WTC11 (cell line): Measurements from ENCODE around the gene TBCCD1. TPM values are rescaled to one million over a fixed set of nuclear protein-coding genes. Genes with fewer than 3 reads are reported as not detected.

Source experiments
- ATAC-seq: fragments of 200-7000 bp; cut with Tn5 transposase; 2 replicates; pipeline ENCODE4 v1.10.0; 2021; ENCODE audit warnings: mild to moderate bottlenecking, moderate library complexity
- CTCF ChIA-PET: fragments of 300-600 bp; sonication (Branson Sonifier 250); formaldehyde crosslinking; loops from one replicate; lab custom pipeline; 2021; ENCODE audit warnings: antibody characterized with exemption; lab: Charles Lee
- POLR2A ChIA-PET: fragments of 350-600 bp; sonication (Branson Sonifier 250); formaldehyde crosslinking; loops from one replicate; lab custom pipeline; 2021; ENCODE audit warnings: antibody characterized with exemption; lab: Charles Lee
- DNase-seq: peaks from one replicate; pipeline ENCODE4 v3.0.0; 2021; ENCODE audit warnings: low spot score
- H3K27ac Mint-ChIP-seq: 2 replicates; pipeline ENCODE4 v1.8.0; 2021; ENCODE audit warnings: mixed read lengths
- H3K27me3 Mint-ChIP-seq: 2 replicates; pipeline ENCODE4 v1.8.0; 2021; ENCODE audit warnings: low read depth, mild to moderate bottlenecking, moderate library complexity, mixed read lengths
- H3K36me3 Mint-ChIP-seq: 2 replicates; pipeline ENCODE4 v1.8.0; 2021; ENCODE audit warnings: mixed read lengths
- H3K4me1 Mint-ChIP-seq: 2 replicates; pipeline ENCODE4 v1.8.0; 2022; ENCODE audit warnings: mixed read lengths
- H3K4me3 Mint-ChIP-seq: 2 replicates; pipeline ENCODE4 v1.8.0; 2021; ENCODE audit warnings: mild to moderate bottlenecking, moderate library complexity, mixed read lengths
- H3K9me3 Mint-ChIP-seq: 2 replicates; pipeline ENCODE4 v1.8.0; 2021; ENCODE audit warnings: mixed read lengths
- ATF3 ChIP-seq: sonication (generic); formaldehyde crosslinking; conservative IDR thresholded peaks from 2 replicates; pipeline ENCODE4 v1.8.1; 2022; ENCODE audit warnings: mild to moderate bottlenecking, missing genetic modification reagents
- ATF6 ChIP-seq: sonication (generic); formaldehyde crosslinking; IDR thresholded peaks from 2 replicates; pipeline ENCODE4 v1.8.1; 2023; ENCODE audit warnings: mild to moderate bottlenecking, missing genetic modification reagents
- CTCF ChIP-seq: fragments of 200-600 bp; IDR thresholded peaks from 2 replicates; pipeline ENCODE4 v1.8.0; 2022; ENCODE audit warnings: antibody characterized with exemption
- GTF2I ChIP-seq: fragments of 250-450 bp; sonication (Bioruptor Pico); conservative IDR thresholded peaks from 2 replicates; pipeline ENCODE4 v1.4.0; 2021; ENCODE audit warnings: mild to moderate bottlenecking
- JUN ChIP-seq: sonication (generic); formaldehyde crosslinking; IDR thresholded peaks from 2 replicates; pipeline ENCODE4 v1.8.0; 2023; ENCODE audit warnings: mild to moderate bottlenecking, missing genetic modification reagents
- OVOL2 ChIP-seq: fragments of 250-450 bp; sonication (Bioruptor Pico); IDR thresholded peaks from 2 replicates; pipeline ENCODE4 v1.9.0; 2021; ENCODE audit warnings: mild to moderate bottlenecking, borderline replicate concordance
- RORB ChIP-seq: fragments of 250-450 bp; sonication (Bioruptor Pico); IDR thresholded peaks from 2 replicates; pipeline ENCODE4 v1.9.0; 2021; ENCODE audit warnings: mild to moderate bottlenecking
- TCF7 ChIP-seq: sonication (generic); formaldehyde crosslinking; IDR thresholded peaks from 2 replicates; pipeline ENCODE4 v1.8.0; 2022; ENCODE audit warnings: mild to moderate bottlenecking, low read depth, missing genetic modification reagents, moderate library complexity
- USF2 ChIP-seq: sonication (generic); formaldehyde crosslinking; IDR thresholded peaks from 2 replicates; pipeline ENCODE4 v1.8.1; 2023; ENCODE audit warnings: mild to moderate bottlenecking, missing genetic modification reagents, moderate library complexity
- ZMAT4 ChIP-seq: fragments of 250-450 bp; sonication (Bioruptor Pico); IDR thresholded peaks from 2 replicates; pipeline ENCODE4 v1.9.0; 2021; ENCODE audit warnings: mild to moderate bottlenecking
- ZNF138 ChIP-seq: sonication (generic); formaldehyde crosslinking; conservative IDR thresholded peaks from 2 replicates; pipeline ENCODE4 v1.8.1; 2022; ENCODE audit warnings: mild to moderate bottlenecking, moderate library complexity, missing genetic modification reagents
- ZNF219 ChIP-seq: sonication (generic); formaldehyde crosslinking; IDR thresholded peaks from 2 replicates; pipeline ENCODE4 v1.8.0; 2023; ENCODE audit warnings: missing genetic modification reagents, mild to moderate bottlenecking, borderline replicate concordance
- ZNF396 ChIP-seq: fragments of 250-450 bp; sonication (Bioruptor Pico); IDR thresholded peaks from 2 replicates; pipeline ENCODE4 v1.8.0; 2021; ENCODE audit warnings: mild to moderate bottlenecking, moderate library complexity, borderline replicate concordance
- ZNF671 ChIP-seq: fragments of 250-450 bp; sonication (Bioruptor Pico); IDR thresholded peaks from 2 replicates; pipeline ENCODE4 v1.8.0; 2021; ENCODE audit warnings: mild to moderate bottlenecking
- total RNA-seq: library from RNA; stranded (reverse); gene quantifications from 3 replicates; pipeline ENCODE4 v1.2.3, GENCODE V29; 2021
- TF ChIP-seq, protein P1 (sequence below): fragments of 250-450 bp; sonication (Bioruptor Pico); IDR thresholded peaks from 2 replicates; pipeline ENCODE4 v1.9.0; 2021; ENCODE audit warnings: mild to moderate bottlenecking
- TF ChIP-seq, protein P2 (sequence below): sonication (generic); formaldehyde crosslinking; IDR thresholded peaks from 2 replicates; pipeline ENCODE4 v1.8.1; 2022; ENCODE audit warnings: missing genetic modification reagents, borderline replicate concordance

The TBCCD1 gene
- total RNA-seq, 1 experiment from 2014 or later = 10.6 TPM

- TF ChIP-seq, protein P1, sequence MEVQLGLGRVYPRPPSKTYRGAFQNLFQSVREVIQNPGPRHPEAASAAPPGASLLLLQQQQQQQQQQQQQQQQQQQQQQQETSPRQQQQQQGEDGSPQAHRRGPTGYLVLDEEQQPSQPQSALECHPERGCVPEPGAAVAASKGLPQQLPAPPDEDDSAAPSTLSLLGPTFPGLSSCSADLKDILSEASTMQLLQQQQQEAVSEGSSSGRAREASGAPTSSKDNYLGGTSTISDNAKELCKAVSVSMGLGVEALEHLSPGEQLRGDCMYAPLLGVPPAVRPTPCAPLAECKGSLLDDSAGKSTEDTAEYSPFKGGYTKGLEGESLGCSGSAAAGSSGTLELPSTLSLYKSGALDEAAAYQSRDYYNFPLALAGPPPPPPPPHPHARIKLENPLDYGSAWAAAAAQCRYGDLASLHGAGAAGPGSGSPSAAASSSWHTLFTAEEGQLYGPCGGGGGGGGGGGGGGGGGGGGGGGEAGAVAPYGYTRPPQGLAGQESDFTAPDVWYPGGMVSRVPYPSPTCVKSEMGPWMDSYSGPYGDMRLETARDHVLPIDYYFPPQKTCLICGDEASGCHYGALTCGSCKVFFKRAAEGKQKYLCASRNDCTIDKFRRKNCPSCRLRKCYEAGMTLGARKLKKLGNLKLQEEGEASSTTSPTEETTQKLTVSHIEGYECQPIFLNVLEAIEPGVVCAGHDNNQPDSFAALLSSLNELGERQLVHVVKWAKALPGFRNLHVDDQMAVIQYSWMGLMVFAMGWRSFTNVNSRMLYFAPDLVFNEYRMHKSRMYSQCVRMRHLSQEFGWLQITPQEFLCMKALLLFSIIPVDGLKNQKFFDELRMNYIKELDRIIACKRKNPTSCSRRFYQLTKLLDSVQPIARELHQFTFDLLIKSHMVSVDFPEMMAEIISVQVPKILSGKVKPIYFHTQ = no peak
- TF ChIP-seq OVOL2 (CRISPR knock-in tag) (no peak), USF2 (CRISPR knock-in tag) (no peak), ZNF138 (CRISPR knock-in tag) (no peak), ZNF219 (CRISPR knock-in tag) (no peak), GTF2I (CRISPR knock-in tag) (no peak)
- TF ChIP-seq, protein P2, sequence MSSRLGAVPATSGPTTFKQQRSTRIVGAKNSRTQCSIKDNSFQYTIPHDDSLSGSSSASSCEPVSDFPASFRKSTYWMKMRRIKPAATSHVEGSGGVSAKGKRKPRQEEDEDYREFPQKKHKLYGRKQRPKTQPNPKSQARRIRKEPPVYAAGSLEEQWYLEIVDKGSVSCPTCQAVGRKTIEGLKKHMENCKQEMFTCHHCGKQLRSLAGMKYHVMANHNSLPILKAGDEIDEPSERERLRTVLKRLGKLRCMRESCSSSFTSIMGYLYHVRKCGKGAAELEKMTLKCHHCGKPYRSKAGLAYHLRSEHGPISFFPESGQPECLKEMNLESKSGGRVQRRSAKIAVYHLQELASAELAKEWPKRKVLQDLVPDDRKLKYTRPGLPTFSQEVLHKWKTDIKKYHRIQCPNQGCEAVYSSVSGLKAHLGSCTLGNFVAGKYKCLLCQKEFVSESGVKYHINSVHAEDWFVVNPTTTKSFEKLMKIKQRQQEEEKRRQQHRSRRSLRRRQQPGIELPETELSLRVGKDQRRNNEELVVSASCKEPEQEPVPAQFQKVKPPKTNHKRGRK (CRISPR knock-in tag) = no peak
- TF ChIP-seq, all 79 proteins: peak for 0
Measured at GRCh38 chr3:186616299-186616617, 49.1 kb upstream of the TBCCD1 start (continued).

DNA sequence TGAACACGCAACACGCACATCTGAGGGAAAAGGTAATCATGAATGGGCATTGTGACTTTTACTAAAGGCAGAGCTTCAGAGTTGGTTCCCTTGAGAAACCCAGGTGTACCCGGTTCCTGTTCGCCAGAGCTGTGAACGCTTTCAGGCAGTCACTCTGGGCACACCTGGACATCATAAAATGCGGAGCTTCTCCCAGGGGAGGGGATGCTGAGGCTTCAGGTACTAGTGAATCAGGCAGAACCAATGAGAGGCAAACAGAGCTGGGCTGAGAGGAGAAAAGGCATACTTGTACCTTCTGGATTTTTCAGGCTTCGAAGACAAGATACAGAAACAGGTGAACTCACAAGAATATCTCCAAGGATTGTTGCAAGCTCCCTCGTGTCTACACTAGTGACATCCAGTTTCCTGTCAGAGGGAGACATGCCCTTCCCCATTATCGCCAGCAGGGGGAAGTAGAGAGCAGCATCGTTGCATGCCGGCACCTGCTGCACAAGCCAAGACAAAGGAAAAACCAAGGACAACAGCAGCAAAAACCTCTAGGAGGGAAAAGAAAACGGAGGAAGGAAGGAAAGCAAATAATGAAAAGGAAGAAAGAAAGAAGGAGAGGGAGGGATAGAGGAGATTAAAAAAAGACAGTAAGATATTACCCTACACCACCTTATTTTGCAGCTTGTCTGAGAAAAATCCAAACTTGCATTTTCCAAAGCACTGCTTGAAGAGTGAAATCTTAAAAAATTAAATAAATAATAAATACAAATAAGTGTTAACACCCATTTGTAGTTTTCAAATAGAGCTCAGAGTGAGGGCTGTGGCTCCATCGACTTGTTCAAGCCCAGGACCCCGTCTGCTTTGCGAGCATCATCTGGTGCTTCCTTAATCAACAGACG lies 47.7 kb upstream of the TBCCD1 start:
- H3K9me3 Mint-ChIP-seq = no peaks in the 10 kb centered on the region
- peaks cover 18% of the 10 kb centered on the region for H3K4me1 Mint-ChIP-seq
- H3K4me3 Mint-ChIP-seq = no peak overlapping the region
- H3K36me3 Mint-ChIP-seq = no peaks in the 10 kb centered on the region
- H3K27me3 Mint-ChIP-seq = peaks cover 25% of the 10 kb centered on the region
- peak; percentile 88 for DNase-seq
- TF ChIP-seq CTCF = peak; percentile 91
- no peak for TF ChIP-seq ZMAT4 (CRISPR knock-in tag)
- no peak overlapping the region; the same call in 1 of the 2 replicates for H3K27ac Mint-ChIP-seq
- peak; percentile 71 for ATAC-seq
- POLR2A ChIA-PET = interaction anchor here (0.9 to 2.8 kb wide), 4 partner anchors 18 to 168 kb away, joined by 3 to 14 read pairs (median 4); partner anchors contain the start of genes DNAJB11 and EIF4A2
- CTCF ChIA-PET = interaction anchor here (0.6 to 4.7 kb wide), 57 partner anchors 8 to 1032 kb away, joined by 3 to 87 read pairs (median 5); partner anchors contain the start of genes CRYGS, DNAJB11, EIF4A2 and FETUB

GRCh38 chr3:186614266-186614596 lies 47.1 kb upstream of the TBCCD1 start:
- no peak for ATAC-seq
- TF ChIP-seq TCF7 (CRISPR knock-in tag) = no peak
- no peak for TF ChIP-seq ZNF671
- TF ChIP-seq ATF3 (CRISPR knock-in tag) = no peak
- no peak for TF ChIP-seq JUN (CRISPR knock-in tag)
- no peak for TF ChIP-seq ATF6 (CRISPR knock-in tag)
- no peak for TF ChIP-seq RORB (CRISPR knock-in tag)
- TF ChIP-seq ZNF396 = no peak
- TF ChIP-seq, all 79 proteins: peak for 0
- DNase-seq = no peak
- peaks cover 18% of the 10 kb centered on the region for H3K4me1 Mint-ChIP-seq
- POLR2A ChIA-PET = interaction anchor here (0.9 to 1.4 kb wide), 2 partner anchors 22 to 44 kb away, joined by 3 to 4 read pairs; partner anchors contain the start of gene DNAJB11
- no peaks in the 10 kb centered on the region for H3K36me3 Mint-ChIP-seq
- CTCF ChIA-PET = interaction anchor here (0.6 to 4.7 kb wide), 51 partner anchors 9 to 1032 kb away, joined by 3 to 87 read pairs (median 5); partner anchors contain the start of genes CRYGS, DNAJB11 and FETUB
- H3K27ac Mint-ChIP-seq = no peak overlapping the region
- no peaks in the 10 kb centered on the region for H3K9me3 Mint-ChIP-seq
- no peak overlapping the region for H3K4me3 Mint-ChIP-seq
- peaks cover 25% of the 10 kb centered on the region for H3K27me3 Mint-ChIP-seq
